ENCODE data around the gene COPS4.

Gene COPS4

GRCh38 chr4:83124111-83124780 is 89.3 kb downstream of the COPS4 start:
- no peak for DNase-seq (ENCODE audit: low read depth)
